Fibroblast of upper back skin (primary cell): ENCODE data around the gene METTL4.
"Not testable (repeated sequence)": the region's sequence is repeated elsewhere in the genome, so short reads cannot be mapped to it uniquely, and the experiment has no call there.

Source experiments
- DNase-seq: peaks from one replicate; pipeline ENCODE4 v3.0.0-alpha.2; 2013

The METTL4 gene

GRCh38 chr18:2557536-2557935 is 13.8 kb downstream of the METTL4 start:
- DNase-seq: no peak

GRCh38 chr18:2555895-2556294 is 15.4 kb downstream of the METTL4 start:
- no peak for DNase-seq

- no peak for DNase-seq
Observed at GRCh38 chr18:2554696-2555095, 16.6 kb downstream of the METTL4 start.

- DNase-seq: no peak
Observed at GRCh38 chr18:2551425-2551824, 19.9 kb downstream of the METTL4 start.

- no peak for DNase-seq
Observed at GRCh38 chr18:2549462-2549861, 21.8 kb downstream of the METTL4 start.

GRCh38 chr18:2547477-2548087 is 23.7 kb downstream of the METTL4 start:
- DNase-seq: peak; percentile 64

GRCh38 chr18:2545155-2545554 is 26.1 kb downstream of the METTL4 start:
- DNase-seq: no peak

GRCh38 chr18:2541925-2542563 is 29.3 kb downstream of the METTL4 start:
- DNase-seq: peak; percentile 55

GRCh38 chr18:2540575-2540974 is 30.7 kb downstream of the METTL4 start:
- DNase-seq: no peak

- peak; percentile 39 for DNase-seq
Observed at GRCh38 chr18:2538844-2539243, 32.5 kb downstream of the METTL4 start.

- DNase-seq: no peak
Observed at GRCh38 chr18:2538236-2538635, 33.1 kb downstream of the METTL4 start.

GRCh38 chr18:2537296-2537695 is 34.0 kb downstream of the METTL4 start:
- DNase-seq: no peak

GRCh38 chr18:2536493-2536892 is 34.8 kb downstream of the METTL4 start:
- DNase-seq: peak; percentile 69

- no peak for DNase-seq
Observed at GRCh38 chr18:2536063-2536462, 35.2 kb downstream of the METTL4 start.

- no peak for DNase-seq
Observed at GRCh38 chr18:2535419-2535910, 35.8 kb downstream of the METTL4 start.

GRCh38 chr18:2534906-2535305 is 36.4 kb downstream of the METTL4 start:
- no peak for DNase-seq

GRCh38 chr18:2532797-2533196 is 38.5 kb downstream of the METTL4 start:
- no peak for DNase-seq

GRCh38 chr18:2531751-2532150 is 39.6 kb downstream of the METTL4 start:
- DNase-seq: no peak

- peak; percentile 95 for DNase-seq
Observed at GRCh38 chr18:2529154-2529553, 42.2 kb downstream of the METTL4 start.

- no peak for DNase-seq
Observed at GRCh38 chr18:2526329-2526728, 45.0 kb downstream of the METTL4 start.

GRCh38 chr18:2524794-2525198 is 46.5 kb downstream of the METTL4 start:
- not testable (repeated sequence) for DNase-seq

- no peak for DNase-seq
Observed at GRCh38 chr18:2522112-2522511, 49.2 kb downstream of the METTL4 start.

GRCh38 chr18:2518473-2518872 is 52.8 kb downstream of the METTL4 start:
- no peak for DNase-seq

GRCh38 chr18:2515908-2516625 is 55.2 kb downstream of the METTL4 start:
- peak; percentile 91 for DNase-seq
